Adipocyte (in vitro differentiated cells): Measurements from ENCODE around the gene SLC28A1.

Source experiments
- DNase-seq: peaks from one replicate; pipeline ENCODE4 v3.0.0-alpha.2; 2015; ENCODE audit warnings: low read depth
- H3K27me3 ChIP-seq: replicated peaks from 2 replicates; pipeline ENCODE4 v1.7.0; 2013; ENCODE audit warnings: mild to moderate bottlenecking, low read length, moderate library complexity; ENCODE audit not compliant: control insufficient read depth, insufficient read depth
- H3K36me3 ChIP-seq: 2 replicates; pipeline ENCODE4 v1.7.0; 2013; ENCODE audit warnings: low read length, mild to moderate bottlenecking, moderate library complexity; ENCODE audit not compliant: control insufficient read depth, insufficient read depth, severe bottlenecking
- H3K4me1 ChIP-seq: 2 replicates; pipeline ENCODE4 v1.7.0; 2013; ENCODE audit warnings: mild to moderate bottlenecking, low read length, moderate library complexity; ENCODE audit not compliant: control insufficient read depth, insufficient read depth
- H3K4me3 ChIP-seq: 2 replicates; pipeline ENCODE4 v1.7.0; 2013; ENCODE audit warnings: mild to moderate bottlenecking, low read length, moderate library complexity
- H3K9ac ChIP-seq: 2 replicates; pipeline ENCODE4 v1.7.0; 2013; ENCODE audit warnings: mild to moderate bottlenecking, low read length, moderate library complexity
- H3K9me3 ChIP-seq: 2 replicates; pipeline ENCODE4 v1.7.0; 2013; ENCODE audit warnings: mild to moderate bottlenecking, low read length, moderate library complexity; ENCODE audit not compliant: control insufficient read depth

Gene SLC28A1

DNA sequence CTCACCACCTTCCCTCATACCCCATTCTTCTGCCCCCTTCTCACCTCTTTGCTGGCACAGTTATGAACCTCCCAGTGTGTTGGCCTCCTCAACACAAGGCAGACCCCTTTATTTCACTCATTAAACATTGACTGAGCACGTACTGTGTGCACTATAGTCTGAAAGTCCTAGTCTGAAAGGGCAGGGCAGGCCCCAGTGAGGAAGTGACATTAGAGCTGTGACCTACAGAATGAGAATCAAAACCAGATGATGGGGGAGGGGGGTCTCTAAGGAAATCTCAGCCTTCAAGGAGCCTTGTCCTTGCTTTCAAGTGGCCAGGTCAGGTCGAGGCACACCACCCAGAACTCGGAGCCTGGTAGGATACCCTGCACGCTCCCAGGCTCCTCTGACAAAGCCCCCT, 3.5 kb downstream of the SLC28A1 start:
- Histone ChIP-seq H3K4me1 (no peaks in the 10 kb centered on the region), H3K9ac (no peak overlapping the region), H3K4me3 (no peak overlapping the region), H3K36me3 (no peaks in the 10 kb centered on the region), H3K27me3 (no peaks in the 10 kb centered on the region), H3K9me3 (no peaks in the 10 kb centered on the region)
- no peak for DNase-seq

DNA sequence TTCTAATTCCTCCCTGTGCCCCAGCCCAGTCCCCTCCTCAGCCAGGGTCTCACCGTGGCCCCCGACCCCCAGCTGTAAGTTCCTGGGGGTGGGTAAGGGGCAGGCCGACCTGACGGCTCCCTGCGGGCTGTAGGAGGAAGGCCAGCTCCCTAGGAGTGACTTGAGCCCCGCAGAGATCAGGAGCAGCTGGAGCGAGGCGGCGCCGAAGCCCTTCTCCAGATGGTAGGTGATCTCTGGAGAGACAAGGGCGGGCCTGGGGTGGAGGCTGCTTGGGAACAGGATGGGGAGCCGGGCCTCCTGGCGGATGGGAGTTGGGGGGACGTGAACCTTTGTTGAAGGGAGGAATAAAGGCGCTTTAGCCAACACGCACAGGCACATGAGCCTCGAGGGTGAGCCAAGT, 4.2 kb downstream of the SLC28A1 start:
- H3K4me3 ChIP-seq, result no peak overlapping the region
- H3K36me3 ChIP-seq, result no peaks in the 10 kb centered on the region
- DNase-seq, result no peak
- no peaks in the 10 kb centered on the region for H3K27me3 ChIP-seq
- H3K9ac ChIP-seq, result no peak overlapping the region
- no peaks in the 10 kb centered on the region for H3K9me3 ChIP-seq
- H3K4me1 ChIP-seq, result no peaks in the 10 kb centered on the region

DNA sequence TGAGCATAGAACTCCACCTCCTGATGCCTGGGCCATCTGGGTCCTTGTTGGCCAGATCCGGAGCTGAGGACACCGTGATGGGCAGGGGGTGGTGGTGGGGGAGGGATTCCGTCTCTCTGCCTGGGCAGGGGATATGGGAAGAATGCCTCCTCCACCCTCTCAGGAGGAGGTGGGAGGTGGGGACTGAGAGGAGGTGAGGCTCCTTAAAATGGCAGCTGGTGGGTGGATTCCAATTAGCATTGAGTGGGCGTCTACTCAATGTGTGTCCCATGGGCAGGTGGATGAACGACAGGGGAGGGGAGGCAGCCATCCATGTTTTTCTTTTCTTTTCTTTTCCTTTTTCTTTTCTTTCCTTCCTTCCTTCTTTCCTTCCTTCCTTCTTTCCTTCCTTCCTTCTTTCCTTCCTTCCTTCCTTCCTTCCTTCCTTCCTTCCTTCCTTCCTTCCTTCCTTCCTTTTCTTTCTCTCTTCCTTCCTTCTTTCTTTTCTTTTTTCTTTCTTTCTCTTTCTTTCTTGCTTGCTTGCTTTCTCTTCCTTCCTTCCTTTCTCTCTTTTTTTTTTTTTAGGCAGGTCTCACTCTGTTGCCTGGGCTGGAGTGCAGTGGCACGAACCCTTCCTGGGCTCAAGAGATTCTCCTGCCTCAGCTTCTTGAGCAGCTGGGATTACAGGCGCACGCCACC, 5.0 kb downstream of the SLC28A1 start:
- Histone ChIP-seq H3K27me3 (no peaks in the 10 kb centered on the region), H3K36me3 (no peaks in the 10 kb centered on the region), H3K4me1 (no peaks in the 10 kb centered on the region), H3K9ac (no peak overlapping the region), H3K4me3 (no peak overlapping the region), H3K9me3 (no peaks in the 10 kb centered on the region)
- DNase-seq, result no peak

DNA sequence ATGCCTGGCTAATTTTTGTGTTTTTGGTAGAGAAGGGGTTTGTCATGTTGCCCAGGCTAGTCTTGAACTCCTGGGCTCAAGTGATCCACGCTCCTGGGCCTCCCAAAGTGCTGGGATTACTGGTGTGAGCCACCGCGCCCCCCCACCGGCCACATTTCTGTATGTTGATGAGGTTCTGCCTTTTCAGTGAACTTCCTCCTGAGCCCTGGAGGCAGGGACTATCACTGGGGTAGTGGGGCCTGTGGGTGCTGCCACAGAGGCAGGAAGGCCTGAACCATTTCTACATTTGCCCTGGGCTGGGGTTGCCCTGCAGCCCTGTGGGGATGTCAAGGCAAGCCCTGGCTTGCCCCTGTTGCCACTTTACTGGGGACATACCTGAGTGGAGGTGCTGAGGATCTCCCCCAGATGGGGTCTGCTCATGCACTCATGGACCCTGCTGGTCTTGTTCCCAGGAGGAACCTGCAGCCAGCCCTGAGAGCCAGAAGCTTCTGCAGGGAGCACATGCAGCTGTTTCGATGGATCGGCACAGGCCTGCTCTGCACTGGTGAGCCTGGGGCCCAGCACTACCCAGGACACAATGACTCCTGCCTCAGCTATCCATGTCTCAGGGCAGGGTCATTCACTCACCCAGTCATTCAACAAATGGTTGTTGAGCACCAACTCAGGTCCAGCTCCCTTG, 5.7 kb downstream of the SLC28A1 start:
- no peaks in the 10 kb centered on the region for H3K27me3 ChIP-seq
- no peak for DNase-seq
- no peak overlapping the region for H3K4me3 ChIP-seq
- H3K9me3 ChIP-seq, result no peaks in the 10 kb centered on the region
- no peaks in the 10 kb centered on the region for H3K36me3 ChIP-seq
- no peaks in the 10 kb centered on the region for H3K4me1 ChIP-seq
- no peak overlapping the region for H3K9ac ChIP-seq

DNA sequence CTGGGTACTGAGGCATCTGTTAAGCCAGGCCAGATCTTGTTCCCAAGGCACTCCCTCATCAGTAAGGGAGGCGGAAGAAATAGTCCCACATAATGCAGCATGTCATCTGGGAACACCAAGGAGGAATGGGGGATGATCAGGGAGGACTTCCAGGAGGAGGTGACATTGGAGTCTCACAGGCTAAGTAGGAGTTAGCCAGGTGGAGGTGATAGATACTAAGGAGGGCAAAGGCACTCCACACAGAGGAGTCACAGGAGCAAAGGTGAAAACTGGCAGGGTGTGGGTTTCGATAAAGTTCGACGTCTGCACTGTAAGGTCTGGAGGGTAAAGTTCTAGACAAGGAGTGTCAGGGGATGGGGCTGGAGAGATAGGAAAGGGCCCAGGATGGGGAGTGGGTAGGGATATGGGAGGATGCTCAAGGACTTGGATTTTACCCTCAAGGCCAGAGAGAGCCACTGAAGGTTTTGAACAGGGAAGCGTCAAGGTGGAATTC, 6.3 kb downstream of the SLC28A1 start:
- Histone ChIP-seq H3K36me3 (no peaks in the 10 kb centered on the region), H3K27me3 (no peaks in the 10 kb centered on the region), H3K9me3 (no peaks in the 10 kb centered on the region), H3K4me3 (no peak overlapping the region), H3K4me1 (no peaks in the 10 kb centered on the region), H3K9ac (no peak overlapping the region)
- no peak for DNase-seq

DNA sequence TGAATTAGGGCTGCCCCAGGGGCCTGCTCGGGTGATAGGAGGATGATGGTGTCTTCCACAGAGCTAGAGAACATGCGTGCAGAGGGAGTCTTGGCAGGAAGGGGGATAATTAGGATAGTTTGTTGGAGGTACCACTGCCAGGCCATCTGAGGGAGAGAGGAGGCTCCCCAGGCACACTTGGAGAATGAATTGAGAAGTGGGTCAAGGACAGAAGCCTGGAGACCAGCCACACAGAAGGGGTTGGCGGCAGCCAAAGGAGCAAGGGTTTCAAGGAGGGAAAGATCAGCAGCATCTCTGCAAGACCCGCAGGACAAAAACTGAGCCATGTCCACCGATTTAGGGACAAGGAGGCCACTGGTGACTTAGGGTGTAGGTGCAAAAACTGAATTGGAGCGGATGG, 6.9 kb downstream of the SLC28A1 start:
- Histone ChIP-seq H3K4me3 (no peak overlapping the region), H3K4me1 (no peaks in the 10 kb centered on the region), H3K27me3 (no peaks in the 10 kb centered on the region), H3K9ac (no peak overlapping the region), H3K9me3 (no peaks in the 10 kb centered on the region), H3K36me3 (no peaks in the 10 kb centered on the region)
- no peak for DNase-seq

GRCh38 chr15:84892786-84893307, 8.4 kb downstream of the SLC28A1 start:
- Histone ChIP-seq H3K36me3 (no peaks in the 10 kb centered on the region), H3K4me1 (no peaks in the 10 kb centered on the region), H3K27me3 (no peaks in the 10 kb centered on the region), H3K9me3 (no peaks in the 10 kb centered on the region), H3K4me3 (no peak overlapping the region), H3K9ac (no peak overlapping the region)
- no peak for DNase-seq

DNA sequence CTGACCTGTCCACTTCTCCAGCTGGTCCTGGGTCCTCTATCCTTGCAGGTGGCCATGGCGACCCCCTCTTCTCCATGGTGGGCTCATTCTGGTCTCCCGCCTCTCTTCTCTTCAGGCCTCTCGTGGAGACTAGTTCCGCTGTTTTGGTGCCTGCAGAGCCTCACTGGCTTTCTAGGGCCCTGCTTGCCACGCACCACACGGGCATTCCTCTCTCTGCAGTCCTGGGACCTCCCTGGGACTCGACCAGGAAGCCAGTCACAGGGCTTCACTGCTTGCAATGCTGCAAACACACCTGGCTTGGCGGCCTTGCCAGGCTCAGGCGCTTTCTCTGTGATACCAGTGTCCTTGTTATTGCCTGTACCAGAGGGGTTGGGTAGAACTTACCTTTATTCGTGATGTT, 9.1 kb downstream of the SLC28A1 start:
- H3K27me3 ChIP-seq, result no peaks in the 10 kb centered on the region
- H3K9ac ChIP-seq, result no peak overlapping the region
- no peaks in the 10 kb centered on the region for H3K4me1 ChIP-seq
- no peaks in the 10 kb centered on the region for H3K36me3 ChIP-seq
- DNase-seq, result no peak
- H3K4me3 ChIP-seq, result no peak overlapping the region
- no peaks in the 10 kb centered on the region for H3K9me3 ChIP-seq

DNA sequence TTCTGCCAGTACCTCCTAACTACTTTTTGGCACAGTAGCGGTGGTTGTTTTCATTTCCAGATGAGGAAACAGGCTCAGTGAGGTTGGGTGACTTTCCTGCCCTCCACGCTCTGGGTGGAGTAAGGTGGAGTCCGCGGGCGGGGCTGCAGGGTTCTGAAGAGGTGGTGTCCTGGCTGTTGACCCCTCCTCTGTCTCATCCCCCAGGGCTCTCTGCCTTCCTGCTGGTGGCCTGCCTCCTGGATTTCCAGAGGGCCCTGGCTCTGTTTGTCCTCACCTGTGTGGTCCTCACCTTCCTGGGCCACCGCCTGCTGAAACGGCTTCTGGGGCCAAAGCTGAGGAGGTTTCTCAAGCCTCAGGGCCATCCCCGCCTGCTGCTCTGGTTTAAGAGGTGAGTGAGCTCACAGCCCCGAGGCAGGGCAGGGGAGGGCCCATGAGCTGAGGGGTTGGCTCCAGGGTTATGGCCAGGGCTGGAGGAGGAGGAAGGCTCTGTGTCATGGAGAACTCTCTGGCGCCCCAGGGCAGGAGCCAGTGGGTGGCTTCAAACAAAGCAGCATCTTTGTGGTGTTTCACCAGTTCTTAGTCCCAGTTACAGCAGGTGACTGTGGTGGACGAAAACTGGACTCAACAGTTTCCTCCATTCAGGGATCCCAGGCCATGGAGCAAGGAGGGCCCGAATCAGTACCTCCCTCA, 10.4 kb downstream of the SLC28A1 start:
- no peaks in the 10 kb centered on the region for H3K27me3 ChIP-seq
- H3K9me3 ChIP-seq, result peaks cover 4% of the 10 kb centered on the region
- no peak overlapping the region for H3K9ac ChIP-seq
- H3K36me3 ChIP-seq, result no peaks in the 10 kb centered on the region
- H3K4me1 ChIP-seq, result no peaks in the 10 kb centered on the region
- H3K4me3 ChIP-seq, result no peak overlapping the region
- DNase-seq, result no peak

DNA sequence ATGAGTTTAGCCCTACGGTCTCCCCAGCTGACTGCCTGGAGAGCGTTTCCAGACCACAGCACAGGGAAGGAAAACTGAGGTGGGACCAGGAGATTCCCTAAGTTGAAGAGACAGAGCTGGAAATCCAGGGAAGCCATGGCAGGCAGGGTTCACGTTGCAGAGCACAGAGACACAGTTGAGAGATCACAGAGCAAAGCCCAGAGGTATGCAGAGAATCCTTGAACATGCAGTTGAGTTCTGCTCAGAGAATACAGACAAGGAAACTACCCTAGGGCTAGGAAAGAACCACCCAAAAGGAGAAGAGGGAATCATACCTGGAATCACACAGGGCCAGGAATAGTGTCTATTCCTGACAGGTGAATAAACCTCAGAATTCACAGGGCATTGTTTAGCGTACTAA, 14.3 kb downstream of the SLC28A1 start:
- Histone ChIP-seq H3K27me3 (no peaks in the 10 kb centered on the region), H3K36me3 (no peaks in the 10 kb centered on the region), H3K4me1 (no peaks in the 10 kb centered on the region), H3K4me3 (no peak overlapping the region), H3K9me3 (peaks cover 9% of the 10 kb centered on the region), H3K9ac (no peak overlapping the region)
- no peak for DNase-seq

DNA sequence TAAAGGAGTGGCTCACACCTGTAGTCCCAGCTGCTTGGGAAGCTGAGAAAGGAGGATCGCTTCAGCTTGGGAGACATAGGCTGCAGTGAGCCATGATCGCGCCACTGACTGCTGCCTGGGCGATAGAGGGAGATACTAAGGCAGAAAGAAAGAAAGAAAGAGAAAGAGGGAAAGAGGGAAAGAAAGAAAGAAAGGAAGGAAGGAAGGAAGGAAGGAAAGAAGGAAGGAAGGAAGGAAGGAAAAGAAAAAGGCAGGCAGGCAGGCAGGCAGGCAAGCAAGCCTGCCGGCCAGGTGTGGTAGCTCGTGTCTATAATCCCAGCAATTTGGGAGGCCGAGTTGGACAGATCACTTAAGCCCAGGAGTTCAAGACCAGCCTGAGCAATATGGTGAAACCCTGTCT, 15.3 kb downstream of the SLC28A1 start:
- Histone ChIP-seq H3K9ac (no peak overlapping the region), H3K36me3 (no peaks in the 10 kb centered on the region), H3K4me1 (peaks cover 9% of the 10 kb centered on the region), H3K27me3 (no peaks in the 10 kb centered on the region), H3K4me3 (no peak overlapping the region), H3K9me3 (peaks cover 9% of the 10 kb centered on the region)
- no peak for DNase-seq
